Lung (tissue), 12 donors: ENCODE results near the gene DAAM2. TPM values are rescaled to one million over a fixed set of nuclear protein-coding genes. Genes with fewer than 3 reads are reported as not detected.

Experiments
- ATAC-seq: fragments of 200-7000 bp; cut with Tn5 transposase; one replicate; pipeline ENCODE4 v1.9.1; 2020; ENCODE audit warnings: moderate number of reproducible peaks; ENCODE audit not compliant: insufficient read depth, low FRiP score
- DNase-seq, 3 donors: peaks; one replicate each; pipeline ENCODE4 v3.0.0-alpha.2; 2013 to 2017
- H3K27ac ChIP-seq, 2 donors: one replicate each; pipeline ENCODE4 v1.5.1; 2013; ENCODE audit warnings: mild to moderate bottlenecking in 2 of 2, moderate library complexity in 2 of 2, control low read depth in 1 of 2, inconsistent platforms in 1 of 2, low read depth in 1 of 2, low read length in 1 of 2
- H3K27me3 ChIP-seq, 3 donors: one replicate each; pipeline ENCODE4 v1.5.1; 2013; ENCODE audit warnings: low read length in 2 of 3; ENCODE audit not compliant: control insufficient read depth in 3 of 3, insufficient read depth in 3 of 3
- H3K36me3 ChIP-seq, 4 donors: one replicate each; pipeline ENCODE4 v1.5.1; 2013; ENCODE audit warnings: low read length in 4 of 4, mild to moderate bottlenecking in 1 of 4, moderate library complexity in 1 of 4; ENCODE audit not compliant: control insufficient read depth in 4 of 4, insufficient read depth in 4 of 4
- H3K4me1 ChIP-seq, 5 donors: one replicate each; pipeline ENCODE4 v1.5.1; 2013; ENCODE audit warnings: low read length in 5 of 5, mild to moderate bottlenecking in 2 of 5, moderate library complexity in 1 of 5; ENCODE audit not compliant: control insufficient read depth in 5 of 5, insufficient read depth in 5 of 5
- H3K4me3 ChIP-seq: one replicate; pipeline ENCODE4 v1.5.1; 2013; ENCODE audit warnings: mild to moderate bottlenecking, control low read depth, moderate library complexity
- H3K9ac ChIP-seq, 2 donors: one replicate each; pipeline ENCODE4 v1.5.1; 2013; ENCODE audit warnings: low read length in 2 of 2, control low read depth in 1 of 2; ENCODE audit not compliant: insufficient read depth in 1 of 2
- H3K9me3 ChIP-seq, 4 donors: one replicate each; pipeline ENCODE4 v1.5.1; 2013; ENCODE audit warnings: low read length in 3 of 4, mild to moderate bottlenecking in 1 of 4, moderate library complexity in 1 of 4; ENCODE audit not compliant: control insufficient read depth in 4 of 4, insufficient read depth in 3 of 4
- CTCF ChIP-seq: IDR thresholded peaks from 2 replicates; pipeline ENCODE4 v1.5.1; 2012; ENCODE audit warnings: mild to moderate bottlenecking; ENCODE audit errors: control extremely low read depth, extremely low read depth
- WGBS, 2 donors: extraction: QIAGEN DNeasy Blood & Tissue Kit; methylation state at CpG; one replicate each; pipeline ENCODE4 v1.1.7; 2013; 5-methylcytosine and 5-hydroxymethylcytosine counted together
- polyA plus RNA-seq, 2 donors: library from polyadenylated mRNA; stranded (reverse); fragments of 200-250 nt; gene quantifications; one replicate each; pipeline ENCODE4 v1.2.1, GENCODE V29; 2013
- total RNA-seq, 2 donors: library from RNA; depleted of rRNA in 1 of 2; stranded (reverse); fragments of >200 nt in 1 of 2; gene quantifications; one replicate each; pipeline ENCODE4 v1.2.1, GENCODE V29; 2014 to 2021
- donor health status: control.
- donor health status: control.
- donor health status: Bipolar disorder and iron deficiency.
- donor health status: healthy.
- donor health status: DM: yes; HTN: yes; CAD: no.

DAAM2 gene
- total and polyA plus RNA-seq, 4 donors = 13.6 to 43.0 (median 28.5) TPM

GRCh38 chr6:39887692-39888450 lies 95.7 kb downstream of the DAAM2 start:
- Histone ChIP-seq H3K4me1 (peaks cover 0 to 12% (median 7%) of the 10 kb centered on the region in 5 donors), H3K9me3 (no peaks in the 10 kb centered on the region), H3K27ac (peak overlapping the region; percentile 37 to 63), H3K9ac (no peak overlapping the region), H3K27me3 (no peaks in the 10 kb centered on the region), H3K4me3 (no peak overlapping the region), H3K36me3 (peaks cover 0 to 16% (median 1%) of the 10 kb centered on the region in 4 donors)
- WGBS, 2 donors = 26 to 32% methylated on average over 14 of the region's 14 CpGs
- DNase-seq (peak; percentile 59 to 74 (median 67)), ATAC-seq (no peak)
- TF ChIP-seq CTCF = no peak

GRCh38 chr6:39889229-39889628 lies 97.1 kb downstream of the DAAM2 start:
- Histone ChIP-seq H3K9ac (no peak overlapping the region), H3K9me3 (no peaks in the 10 kb centered on the region), H3K4me3 (no peak overlapping the region), H3K27ac (no peak overlapping the region), H3K36me3 (peaks cover 0 to 16% (median 1%) of the 10 kb centered on the region in 4 donors), H3K4me1 (peaks cover 0 to 12% (median 7%) of the 10 kb centered on the region in 5 donors), H3K27me3 (no peaks in the 10 kb centered on the region)
- TF ChIP-seq CTCF = no peak
- 78 to 88% methylated on average over 2 of the region's 2 CpGs for WGBS, 2 donors
- no peak for ATAC-seq
- no peak for DNase-seq

GRCh38 chr6:39891353-39891752 lies 99.2 kb downstream of the DAAM2 start:
- H3K9me3 ChIP-seq = no peaks in the 10 kb centered on the region
- no peak for TF ChIP-seq CTCF
- no peak overlapping the region for H3K27ac ChIP-seq
- H3K4me1 ChIP-seq = peaks cover 0 to 12% (median 7%) of the 10 kb centered on the region in 5 donors
- H3K27me3 ChIP-seq = no peaks in the 10 kb centered on the region
- WGBS, 2 donors = 94 to 95% methylated on average over 6 of the region's 6 CpGs
- peaks cover 0 to 16% (median 3%) of the 10 kb centered on the region in 4 donors for H3K36me3 ChIP-seq
- DNase-seq (no peak), ATAC-seq (no peak)
- H3K9ac ChIP-seq = no peak overlapping the region
- H3K4me3 ChIP-seq = no peak overlapping the region

GRCh38 chr6:39891976-39892375 lies 99.8 kb downstream of the DAAM2 start:
- H3K27ac ChIP-seq = no peak overlapping the region
- ATAC-seq = no peak
- TF ChIP-seq CTCF = no peak
- H3K9me3 ChIP-seq = no peaks in the 10 kb centered on the region
- no peak overlapping the region for H3K9ac ChIP-seq
- peaks cover 0 to 12% (median 7%) of the 10 kb centered on the region in 5 donors for H3K4me1 ChIP-seq
- H3K27me3 ChIP-seq = no peaks in the 10 kb centered on the region
- H3K4me3 ChIP-seq = no peak overlapping the region
- 61 to 79% methylated on average over 4 of the region's 4 CpGs for WGBS, 2 donors
- peaks cover 0 to 15% (median 6%) of the 10 kb centered on the region in 4 donors for H3K36me3 ChIP-seq
- DNase-seq = no peak
